HEK293 (cell line): ENCODE results near the gene FOXRED2.

Source experiments
- IKZF3 ChIP-seq: fragments of 450-650 bp; IDR thresholded peaks from 2 replicates; pipeline ENCODE4 v1.5.0; 2018; ENCODE audit warnings: missing biosample characterization, mild to moderate bottlenecking, missing genetic modification characterization, moderate library complexity
- KLF1 ChIP-seq: fragments of 450-650 bp; formaldehyde crosslinking; IDR thresholded peaks from 2 replicates; pipeline ENCODE4 v1.5.1; 2016; ENCODE audit warnings: missing biosample characterization, missing genetic modification characterization
- MEIS1 ChIP-seq: sonication (generic); formaldehyde crosslinking; IDR thresholded peaks from 2 replicates; pipeline ENCODE4 v1.8.1; 2022; ENCODE audit warnings: missing genetic modification reagents, mild to moderate bottlenecking, borderline replicate concordance
- PRDM1 ChIP-seq: fragments of 450-650 bp; formaldehyde crosslinking; IDR thresholded peaks from 2 replicates; pipeline ENCODE4; 2016; ENCODE audit warnings: missing biosample characterization, missing genetic modification characterization
- SP2 ChIP-seq: fragments of 450-650 bp; formaldehyde crosslinking; IDR thresholded peaks from 2 replicates; pipeline ENCODE4 v1.5.1; 2016; ENCODE audit warnings: missing biosample characterization, missing genetic modification characterization
- ZBTB1 ChIP-seq: fragments of 450-650 bp; formaldehyde crosslinking; IDR thresholded peaks from 2 replicates; pipeline ENCODE4 v1.5.1; 2016; ENCODE audit warnings: missing biosample characterization, missing genetic modification characterization
- ZBTB20 ChIP-seq: fragments of 450-650 bp; formaldehyde crosslinking; IDR thresholded peaks from 2 replicates; pipeline ENCODE4 v1.5.1; 2016; ENCODE audit warnings: missing biosample characterization, missing genetic modification characterization
- ZBTB21 ChIP-seq: fragments of 450-650 bp; formaldehyde crosslinking; IDR thresholded peaks from 2 replicates; pipeline ENCODE4 v1.5.1; 2017; ENCODE audit warnings: missing biosample characterization, missing genetic modification characterization
- ZFHX2 ChIP-seq: fragments of 450-650 bp; formaldehyde crosslinking; conservative IDR thresholded peaks from 2 replicates; pipeline ENCODE4 v1.5.1; 2016; ENCODE audit warnings: missing biosample characterization, missing genetic modification characterization
- ZIC2 ChIP-seq: fragments of 450-650 bp; formaldehyde crosslinking; IDR thresholded peaks from 2 replicates; pipeline ENCODE4 v1.5.1; 2016; ENCODE audit warnings: missing biosample characterization, missing genetic modification characterization
- ZNF121 ChIP-seq: fragments of 450-650 bp; formaldehyde crosslinking; IDR thresholded peaks from 2 replicates; pipeline ENCODE4 v1.5.1; 2016; ENCODE audit warnings: missing biosample characterization, missing genetic modification characterization
- ZNF146 ChIP-seq: fragments of 450-650 bp; formaldehyde crosslinking; IDR thresholded peaks from 2 replicates; pipeline ENCODE4 v1.5.1; 2016; ENCODE audit warnings: missing biosample characterization, missing genetic modification characterization
- ZNF24 ChIP-seq: fragments of 450-650 bp; formaldehyde crosslinking; IDR thresholded peaks from 2 replicates; pipeline ENCODE4 v1.5.1; 2016; ENCODE audit warnings: missing biosample characterization, missing genetic modification characterization
- ZNF274 ChIP-seq, 2 experiments: fragments of 200-500 bp in 1 of 2; fragments of 450-650 bp in 1 of 2; sonication (Bioruptor generic) in 1 of 2; formaldehyde crosslinking in 1 of 2; IDR thresholded peaks; 2 replicates each; pipeline versions ENCODE4 v1.5.1 to v1.6.1; 2014 to 2016; ENCODE audit warnings: borderline replicate concordance in 1 of 2, inconsistent platforms in 1 of 2, low read length in 1 of 2, missing biosample characterization in 1 of 2, missing genetic modification characterization in 1 of 2
- ZNF350 ChIP-seq: fragments of 450-650 bp; formaldehyde crosslinking; IDR thresholded peaks from 2 replicates; pipeline ENCODE4 v1.5.0; 2017; ENCODE audit warnings: missing biosample characterization, mild to moderate bottlenecking, missing genetic modification characterization
- ZNF555 ChIP-seq: fragments of 450-650 bp; formaldehyde crosslinking; conservative IDR thresholded peaks from 2 replicates; pipeline ENCODE4 v1.5.1; 2017; ENCODE audit warnings: missing biosample characterization, mild to moderate bottlenecking, missing genetic modification characterization, inconsistent platforms
- ZNF610 ChIP-seq: fragments of 450-650 bp; formaldehyde crosslinking; IDR thresholded peaks from 2 replicates; pipeline ENCODE4 v1.5.1; 2016; ENCODE audit warnings: missing biosample characterization, missing genetic modification characterization, borderline replicate concordance
- ZNF660 ChIP-seq: fragments of 450-650 bp; IDR thresholded peaks from 2 replicates; pipeline ENCODE4 v1.5.1; 2018; ENCODE audit warnings: missing biosample characterization, mild to moderate bottlenecking, missing genetic modification characterization
- ZNF791 ChIP-seq: fragments of 450-650 bp; formaldehyde crosslinking; IDR thresholded peaks from 2 replicates; pipeline ENCODE4 v1.5.1; 2016; ENCODE audit warnings: missing biosample characterization, missing genetic modification characterization
- ZNF792 ChIP-seq: fragments of 450-650 bp; formaldehyde crosslinking; IDR thresholded peaks from 2 replicates; pipeline ENCODE4 v1.5.1; 2016; ENCODE audit warnings: missing biosample characterization, missing genetic modification characterization
- TF ChIP-seq, protein P1 (sequence below): fragments of 450-650 bp; formaldehyde crosslinking; IDR thresholded peaks from 2 replicates; pipeline ENCODE4 v1.5.1; 2016; ENCODE audit warnings: missing biosample characterization, missing genetic modification characterization
- TF ChIP-seq, protein P2 (sequence below): fragments of 450-650 bp; formaldehyde crosslinking; IDR thresholded peaks from 2 replicates; pipeline ENCODE4 v1.5.1; 2016; ENCODE audit warnings: missing biosample characterization, missing genetic modification characterization, low read depth
- TF ChIP-seq, protein P3 (sequence below): fragments of 450-650 bp; formaldehyde crosslinking; conservative IDR thresholded peaks from 2 replicates; pipeline ENCODE4 v1.5.1; 2016; ENCODE audit warnings: low read depth, missing biosample characterization, missing genetic modification characterization
- TF ChIP-seq, protein P4 (sequence below): fragments of 450-650 bp; formaldehyde crosslinking; IDR thresholded peaks from 2 replicates; pipeline ENCODE4 v1.5.1; 2017; ENCODE audit warnings: missing biosample characterization, missing genetic modification characterization
- TF ChIP-seq, protein P5 (sequence below): fragments of 450-650 bp; IDR thresholded peaks from 2 replicates; pipeline ENCODE4 v1.5.1; 2018; ENCODE audit warnings: missing biosample characterization, missing genetic modification characterization
- TF ChIP-seq, protein P6 (sequence below): fragments of 450-650 bp; formaldehyde crosslinking; IDR thresholded peaks from 2 replicates; pipeline ENCODE4 v1.5.1; 2016; ENCODE audit warnings: missing biosample characterization, missing genetic modification characterization
- TF ChIP-seq, protein P7 (sequence below): fragments of 450-650 bp; formaldehyde crosslinking; optimal IDR thresholded peaks from 2 replicates; pipeline ENCODE3; 2016; ENCODE audit warnings: missing biosample characterization, mild to moderate bottlenecking, missing genetic modification characterization

Gene FOXRED2

DNA sequence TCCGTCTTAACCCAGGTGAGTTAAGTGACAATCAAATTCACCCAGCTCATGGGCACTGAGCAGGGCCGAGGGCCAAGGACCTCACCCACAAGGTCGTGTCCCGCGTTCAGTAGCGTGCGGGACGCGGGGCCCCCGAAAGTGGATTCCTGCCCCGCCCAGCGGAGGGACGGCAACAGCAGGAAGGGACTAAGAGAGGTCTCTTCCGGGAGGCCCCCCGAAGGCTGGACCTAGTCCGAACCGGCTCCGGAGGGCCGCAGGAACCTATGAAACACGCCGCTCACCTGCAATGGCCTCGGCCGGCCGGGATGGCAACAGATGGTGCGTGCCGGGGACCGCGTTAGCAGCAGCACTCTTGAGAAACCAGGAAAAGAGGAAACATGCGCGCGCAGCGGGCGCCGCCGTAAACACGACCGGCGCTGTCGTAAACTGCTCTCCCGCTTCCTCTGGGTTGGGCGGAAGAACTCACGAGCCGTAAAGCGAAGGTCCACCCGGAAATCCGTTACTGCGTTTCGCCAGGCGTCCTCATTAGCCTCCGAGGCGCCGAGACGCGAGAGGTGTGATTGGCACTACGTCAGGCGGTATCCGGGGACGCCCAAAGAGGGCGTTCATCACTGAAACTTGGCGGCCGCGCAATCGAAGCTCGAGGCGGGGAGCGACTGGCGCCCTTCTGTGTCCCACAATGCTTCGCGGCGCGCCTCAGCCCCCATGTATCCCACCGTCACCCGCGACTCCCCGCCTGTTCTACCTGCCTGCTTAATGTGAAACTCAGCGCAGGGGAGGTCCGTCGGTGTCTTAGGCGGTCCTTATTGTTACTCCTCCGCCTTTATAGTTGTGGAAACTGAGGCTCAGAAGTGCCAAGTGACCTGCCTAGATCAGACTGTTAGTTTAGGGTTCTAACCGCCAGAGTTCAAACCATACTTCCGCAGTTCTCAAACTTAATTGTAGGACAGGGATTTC is 22.2 kb upstream of the FOXRED2 start, which contains the start of gene EIF3D (continued):
- TF ChIP-seq ZNF792 (tag by site-specific recombination) (0 out of 2 replicates have a peak, but pooled peaks have one; percentile 64), MEIS1 (CRISPR knock-in tag) (no peak), ZBTB20 (peak; percentile 97), ZNF660 (tag by site-specific recombination) (peak; percentile 72), SP2 (tag by site-specific recombination) (peak; percentile 95), ZIC2 (peak; percentile 84), PRDM1 (no peak), ZNF555 (tag by site-specific recombination) (no peak), KLF1 (peak; percentile 89), ZNF24 (tag by site-specific recombination) (peak; percentile 74), ZNF791 (tag by site-specific recombination) (no peak), IKZF3 (tag by site-specific recombination) (0 out of 2 replicates have a peak, but pooled peaks have one; percentile 31), ZNF610 (tag by site-specific recombination) (peak; percentile 81; the same call in 1 of the 2 replicates), ZBTB1 (peak; percentile 89), ZNF121 (tag by site-specific recombination) (0 out of 2 replicates have a peak, but pooled peaks have one; percentile 13), ZNF350 (tag by site-specific recombination) (no peak), ZFHX2 (no peak), ZBTB21 (tag by site-specific recombination) (peak; percentile 76), ZNF274 (IDR thresholded peaks at IDR 0.05; ENCODE audit: low read length) (no peak), ZNF274 (tag by site-specific recombination; IDR thresholded peaks at IDR 0.05; ENCODE audit: borderline replicate concordance) (no peak), ZNF146 (no peak)
- TF ChIP-seq, protein P1, sequence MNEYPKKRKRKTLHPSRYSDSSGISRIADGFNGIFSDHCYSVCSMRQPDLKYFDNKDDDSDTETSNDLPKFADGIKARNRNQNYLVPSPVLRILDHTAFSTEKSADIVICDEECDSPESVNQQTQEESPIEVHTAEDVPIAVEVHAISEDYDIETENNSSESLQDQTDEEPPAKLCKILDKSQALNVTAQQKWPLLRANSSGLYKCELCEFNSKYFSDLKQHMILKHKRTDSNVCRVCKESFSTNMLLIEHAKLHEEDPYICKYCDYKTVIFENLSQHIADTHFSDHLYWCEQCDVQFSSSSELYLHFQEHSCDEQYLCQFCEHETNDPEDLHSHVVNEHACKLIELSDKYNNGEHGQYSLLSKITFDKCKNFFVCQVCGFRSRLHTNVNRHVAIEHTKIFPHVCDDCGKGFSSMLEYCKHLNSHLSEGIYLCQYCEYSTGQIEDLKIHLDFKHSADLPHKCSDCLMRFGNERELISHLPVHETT (tag by site-specific recombination) = peak; percentile 79
- TF ChIP-seq, protein P2, sequence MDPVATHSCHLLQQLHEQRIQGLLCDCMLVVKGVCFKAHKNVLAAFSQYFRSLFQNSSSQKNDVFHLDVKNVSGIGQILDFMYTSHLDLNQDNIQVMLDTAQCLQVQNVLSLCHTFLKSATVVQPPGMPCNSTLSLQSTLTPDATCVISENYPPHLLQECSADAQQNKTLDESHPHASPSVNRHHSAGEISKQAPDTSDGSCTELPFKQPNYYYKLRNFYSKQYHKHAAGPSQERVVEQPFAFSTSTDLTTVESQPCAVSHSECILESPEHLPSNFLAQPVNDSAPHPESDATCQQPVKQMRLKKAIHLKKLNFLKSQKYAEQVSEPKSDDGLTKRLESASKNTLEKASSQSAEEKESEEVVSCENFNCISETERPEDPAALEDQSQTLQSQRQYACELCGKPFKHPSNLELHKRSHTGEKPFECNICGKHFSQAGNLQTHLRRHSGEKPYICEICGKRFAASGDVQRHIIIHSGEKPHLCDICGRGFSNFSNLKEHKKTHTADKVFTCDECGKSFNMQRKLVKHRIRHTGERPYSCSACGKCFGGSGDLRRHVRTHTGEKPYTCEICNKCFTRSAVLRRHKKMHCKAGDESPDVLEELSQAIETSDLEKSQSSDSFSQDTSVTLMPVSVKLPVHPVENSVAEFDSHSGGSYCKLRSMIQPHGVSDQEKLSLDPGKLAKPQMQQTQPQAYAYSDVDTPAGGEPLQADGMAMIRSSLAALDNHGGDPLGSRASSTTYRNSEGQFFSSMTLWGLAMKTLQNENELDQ (tag by site-specific recombination) = no peak
- TF ChIP-seq, protein P3, sequence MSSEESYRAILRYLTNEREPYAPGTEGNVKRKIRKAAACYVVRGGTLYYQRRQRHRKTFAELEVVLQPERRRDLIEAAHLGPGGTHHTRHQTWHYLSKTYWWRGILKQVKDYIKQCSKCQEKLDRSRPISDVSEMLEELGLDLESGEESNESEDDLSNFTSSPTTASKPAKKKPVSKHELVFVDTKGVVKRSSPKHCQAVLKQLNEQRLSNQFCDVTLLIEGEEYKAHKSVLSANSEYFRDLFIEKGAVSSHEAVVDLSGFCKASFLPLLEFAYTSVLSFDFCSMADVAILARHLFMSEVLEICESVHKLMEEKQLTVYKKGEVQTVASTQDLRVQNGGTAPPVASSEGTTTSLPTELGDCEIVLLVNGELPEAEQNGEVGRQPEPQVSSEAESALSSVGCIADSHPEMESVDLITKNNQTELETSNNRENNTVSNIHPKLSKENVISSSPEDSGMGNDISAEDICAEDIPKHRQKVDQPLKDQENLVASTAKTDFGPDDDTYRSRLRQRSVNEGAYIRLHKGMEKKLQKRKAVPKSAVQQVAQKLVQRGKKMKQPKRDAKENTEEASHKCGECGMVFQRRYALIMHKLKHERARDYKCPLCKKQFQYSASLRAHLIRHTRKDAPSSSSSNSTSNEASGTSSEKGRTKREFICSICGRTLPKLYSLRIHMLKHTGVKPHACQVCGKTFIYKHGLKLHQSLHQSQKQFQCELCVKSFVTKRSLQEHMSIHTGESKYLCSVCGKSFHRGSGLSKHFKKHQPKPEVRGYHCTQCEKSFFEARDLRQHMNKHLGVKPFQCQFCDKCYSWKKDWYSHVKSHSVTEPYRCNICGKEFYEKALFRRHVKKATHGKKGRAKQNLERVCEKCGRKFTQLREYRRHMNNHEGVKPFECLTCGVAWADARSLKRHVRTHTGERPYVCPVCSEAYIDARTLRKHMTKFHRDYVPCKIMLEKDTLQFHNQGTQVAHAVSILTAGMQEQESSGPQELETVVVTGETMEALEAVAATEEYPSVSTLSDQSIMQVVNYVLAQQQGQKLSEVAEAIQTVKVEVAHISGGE = peak; percentile 98
- TF ChIP-seq, protein P4, sequence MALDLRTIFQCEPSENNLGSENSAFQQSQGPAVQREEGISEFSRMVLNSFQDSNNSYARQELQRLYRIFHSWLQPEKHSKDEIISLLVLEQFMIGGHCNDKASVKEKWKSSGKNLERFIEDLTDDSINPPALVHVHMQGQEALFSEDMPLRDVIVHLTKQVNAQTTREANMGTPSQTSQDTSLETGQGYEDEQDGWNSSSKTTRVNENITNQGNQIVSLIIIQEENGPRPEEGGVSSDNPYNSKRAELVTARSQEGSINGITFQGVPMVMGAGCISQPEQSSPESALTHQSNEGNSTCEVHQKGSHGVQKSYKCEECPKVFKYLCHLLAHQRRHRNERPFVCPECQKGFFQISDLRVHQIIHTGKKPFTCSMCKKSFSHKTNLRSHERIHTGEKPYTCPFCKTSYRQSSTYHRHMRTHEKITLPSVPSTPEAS = 0 out of 2 replicates have a peak, but pooled peaks have one; percentile 11
- TF ChIP-seq, protein P5, sequence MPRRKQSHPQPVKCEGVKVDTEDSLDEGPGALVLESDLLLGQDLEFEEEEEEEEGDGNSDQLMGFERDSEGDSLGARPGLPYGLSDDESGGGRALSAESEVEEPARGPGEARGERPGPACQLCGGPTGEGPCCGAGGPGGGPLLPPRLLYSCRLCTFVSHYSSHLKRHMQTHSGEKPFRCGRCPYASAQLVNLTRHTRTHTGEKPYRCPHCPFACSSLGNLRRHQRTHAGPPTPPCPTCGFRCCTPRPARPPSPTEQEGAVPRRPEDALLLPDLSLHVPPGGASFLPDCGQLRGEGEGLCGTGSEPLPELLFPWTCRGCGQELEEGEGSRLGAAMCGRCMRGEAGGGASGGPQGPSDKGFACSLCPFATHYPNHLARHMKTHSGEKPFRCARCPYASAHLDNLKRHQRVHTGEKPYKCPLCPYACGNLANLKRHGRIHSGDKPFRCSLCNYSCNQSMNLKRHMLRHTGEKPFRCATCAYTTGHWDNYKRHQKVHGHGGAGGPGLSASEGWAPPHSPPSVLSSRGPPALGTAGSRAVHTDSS (tag by site-specific recombination) = no peak
- TF ChIP-seq, protein P6, sequence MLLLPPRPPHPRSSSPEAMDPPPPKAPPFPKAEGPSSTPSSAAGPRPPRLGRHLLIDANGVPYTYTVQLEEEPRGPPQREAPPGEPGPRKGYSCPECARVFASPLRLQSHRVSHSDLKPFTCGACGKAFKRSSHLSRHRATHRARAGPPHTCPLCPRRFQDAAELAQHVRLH (tag by site-specific recombination) = peak; percentile 64
- TF ChIP-seq, protein P7, sequence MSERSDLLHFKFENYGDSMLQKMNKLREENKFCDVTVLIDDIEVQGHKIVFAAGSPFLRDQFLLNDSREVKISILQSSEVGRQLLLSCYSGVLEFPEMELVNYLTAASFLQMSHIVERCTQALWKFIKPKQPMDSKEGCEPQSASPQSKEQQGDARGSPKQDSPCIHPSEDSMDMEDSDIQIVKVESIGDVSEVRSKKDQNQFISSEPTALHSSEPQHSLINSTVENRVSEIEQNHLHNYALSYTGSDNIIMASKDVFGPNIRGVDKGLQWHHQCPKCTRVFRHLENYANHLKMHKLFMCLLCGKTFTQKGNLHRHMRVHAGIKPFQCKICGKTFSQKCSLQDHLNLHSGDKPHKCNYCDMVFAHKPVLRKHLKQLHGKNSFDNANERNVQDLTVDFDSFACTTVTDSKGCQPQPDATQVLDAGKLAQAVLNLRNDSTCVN (tag by site-specific recombination) = peak; percentile 79
